Suppressor macrophage treated with lipopolysaccharide for 1 hour (primary cell): ENCODE measurements around the gene TMEM87B.
"Not testable (repeated sequence)": the region's sequence is repeated elsewhere in the genome, so short reads cannot be mapped to it uniquely, and the experiment has no call there.

ENCODE experiments used
- DNase-seq, 3 donors: peaks; one replicate each; pipeline ENCODE4 v3.0.0-alpha.2; 2020 to 2022

TMEM87B gene

DNA sequence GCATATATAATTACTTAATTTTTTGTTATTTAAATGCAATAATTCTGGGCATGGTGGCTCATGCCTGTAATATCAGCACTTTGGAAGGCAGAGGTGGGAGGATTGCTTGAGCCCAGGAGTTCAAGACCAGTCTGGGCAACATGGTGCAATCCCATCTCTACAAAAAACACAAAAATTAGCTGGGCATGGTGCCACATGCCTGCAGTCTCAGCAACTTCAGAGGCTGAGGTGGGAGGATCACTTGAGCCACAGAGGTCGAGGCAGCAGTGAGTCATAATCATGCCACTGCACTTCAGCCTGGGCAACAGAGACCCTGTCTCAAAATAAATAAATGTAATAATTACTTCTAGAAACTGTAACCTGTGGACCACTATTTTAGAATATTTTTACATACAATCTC, 21.5 kb upstream of the TMEM87B start:
- peak; percentile 60 to 70 (median 68) for DNase-seq

DNA sequence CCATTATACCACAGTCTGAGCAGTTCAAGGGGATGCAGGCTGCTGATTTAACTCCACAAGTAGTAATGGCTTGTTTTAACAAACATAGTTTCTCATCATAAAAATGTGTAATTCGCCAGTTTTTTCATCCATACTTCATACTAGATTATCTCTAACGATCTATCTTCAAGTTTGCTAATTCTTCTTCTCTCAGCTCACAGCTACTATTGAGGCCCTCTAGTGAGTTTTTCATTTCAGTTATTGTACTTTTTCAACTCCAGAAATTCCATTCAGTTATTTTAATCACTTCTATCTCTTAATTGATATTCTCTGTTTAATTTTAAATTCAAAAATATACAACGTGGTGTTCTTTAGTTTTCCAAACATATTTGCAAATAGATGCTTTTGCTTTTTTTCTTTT, 20.1 kb upstream of the TMEM87B start:
- no peak for DNase-seq

DNA sequence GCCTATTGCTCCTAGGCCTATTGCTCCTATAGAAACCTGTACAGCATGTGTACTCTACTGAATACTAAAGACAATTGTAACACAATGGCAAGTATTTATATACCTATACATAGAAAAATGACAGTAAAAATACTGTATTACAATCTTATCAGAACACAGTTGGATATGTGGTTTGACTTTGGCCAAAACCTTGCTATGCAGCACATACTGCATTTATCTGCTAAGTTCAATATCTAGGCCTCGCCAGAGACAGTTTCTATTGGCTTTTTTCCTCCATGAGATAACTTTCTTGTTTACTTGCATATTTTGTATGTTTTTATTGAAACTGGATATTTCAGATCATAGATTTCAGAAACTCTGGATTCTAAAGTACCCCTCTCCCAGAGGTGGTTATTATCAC, 19.3 kb upstream of the TMEM87B start:
- no peak for DNase-seq

DNA sequence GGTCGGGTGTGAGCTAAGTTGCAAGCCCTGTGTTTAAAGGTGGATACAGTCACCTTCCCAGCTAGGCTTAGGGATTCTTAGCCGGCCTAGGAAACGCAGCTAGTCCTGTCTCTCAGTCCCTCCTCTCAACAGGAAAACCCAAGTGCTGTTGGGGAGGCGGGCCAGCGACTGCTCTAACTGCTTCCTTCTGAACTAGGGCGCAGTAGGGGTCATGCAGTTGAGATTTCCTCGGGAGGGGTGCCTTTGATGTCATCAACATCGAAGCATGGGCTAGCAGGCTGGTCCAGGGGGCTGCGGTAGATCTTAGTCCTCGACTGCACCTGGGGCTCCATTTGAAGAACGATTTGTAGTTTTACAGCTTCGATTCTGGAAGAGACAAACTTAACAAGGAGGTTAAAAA, 15.5 kb upstream of the TMEM87B start:
- DNase-seq, result not testable (repeated sequence)

DNA sequence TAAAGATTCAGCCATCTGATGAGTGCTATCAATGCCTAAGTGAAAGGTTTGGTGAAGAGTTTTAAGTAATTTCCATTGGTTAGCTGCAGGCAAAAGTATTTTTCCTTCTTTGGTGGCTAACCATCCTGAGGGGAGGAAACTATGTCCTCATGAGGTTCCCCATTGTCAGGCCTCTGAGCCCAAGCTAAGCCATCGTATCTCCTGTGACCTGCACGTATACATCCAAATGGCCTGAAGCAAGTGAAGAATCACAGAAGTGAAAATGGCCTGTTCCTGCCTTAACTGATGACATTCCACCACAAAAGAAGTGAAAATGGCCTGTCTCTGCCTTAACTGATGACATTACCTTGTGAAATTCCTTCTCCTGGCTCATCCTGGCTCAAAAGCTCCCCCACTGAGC, 15.0 kb upstream of the TMEM87B start:
- not testable (repeated sequence) for DNase-seq

DNA sequence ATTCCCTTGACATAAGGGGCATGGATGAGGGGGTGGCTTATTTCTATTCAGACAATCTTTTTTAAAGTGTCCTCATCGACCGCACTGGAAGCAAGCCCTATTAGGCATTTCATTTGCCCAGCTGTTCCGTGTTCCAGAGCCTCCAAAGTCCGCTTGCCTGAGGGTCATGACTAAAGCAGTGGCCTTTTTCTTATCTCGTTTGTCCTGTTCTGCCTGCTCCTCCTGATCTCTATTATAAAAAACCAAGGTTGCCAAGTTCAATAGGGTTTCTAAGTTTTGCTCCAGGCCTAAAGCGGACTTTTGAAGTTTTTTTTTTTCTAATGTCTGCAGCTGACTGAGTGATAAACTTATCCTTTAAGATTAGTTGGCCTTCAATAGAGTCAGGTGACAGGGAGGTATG, 13.6 kb upstream of the TMEM87B start:
- DNase-seq, result not testable (repeated sequence)

DNA sequence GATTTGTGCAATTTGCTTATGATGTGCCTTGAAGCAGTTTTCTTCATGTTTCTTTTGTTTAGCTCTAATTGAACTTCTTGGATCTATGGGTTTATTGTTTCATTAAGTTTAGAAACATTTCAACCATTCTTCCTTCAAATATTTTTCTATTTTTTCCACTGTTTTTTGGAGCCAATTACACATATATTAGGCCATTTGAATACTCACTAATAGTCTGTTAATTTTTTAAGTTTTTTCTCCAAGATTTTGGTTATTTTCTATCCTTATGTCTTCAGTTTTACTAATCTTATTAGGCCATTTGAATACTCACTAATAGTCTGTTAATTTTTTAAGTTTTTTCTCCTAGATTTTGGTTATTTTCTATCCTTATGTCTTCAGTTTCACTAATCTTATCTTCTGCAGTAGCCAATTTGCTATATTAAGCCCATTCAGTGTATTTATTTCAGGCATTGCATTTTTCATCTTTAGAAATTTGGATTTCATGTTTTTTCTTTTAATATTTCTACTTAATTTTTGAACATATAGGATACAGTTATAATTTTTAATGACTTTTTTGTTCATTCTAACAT, 9.5 kb upstream of the TMEM87B start:
- no peak for DNase-seq

DNA sequence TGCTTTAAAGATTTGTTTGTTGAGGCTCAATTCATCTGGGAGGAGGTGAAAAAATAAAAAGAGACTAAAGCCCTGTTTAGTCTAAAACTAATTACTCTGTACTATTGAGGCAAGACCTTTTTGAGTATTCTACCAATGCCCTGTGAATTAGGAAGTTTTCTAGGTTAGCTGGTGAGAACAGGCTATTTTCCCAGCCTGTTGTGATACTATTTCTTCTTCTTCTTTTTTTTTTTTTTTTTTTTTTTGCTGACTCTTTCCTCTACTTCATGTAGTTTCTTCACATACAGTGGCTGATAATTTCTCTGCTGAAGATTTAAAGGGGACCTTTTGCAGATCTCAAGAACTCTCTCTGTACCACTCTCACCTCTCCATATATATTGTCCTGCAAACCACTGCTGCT, 8.8 kb upstream of the TMEM87B start:
- peak in 2 of 3 donors; percentile 32 to 54 for DNase-seq

DNA sequence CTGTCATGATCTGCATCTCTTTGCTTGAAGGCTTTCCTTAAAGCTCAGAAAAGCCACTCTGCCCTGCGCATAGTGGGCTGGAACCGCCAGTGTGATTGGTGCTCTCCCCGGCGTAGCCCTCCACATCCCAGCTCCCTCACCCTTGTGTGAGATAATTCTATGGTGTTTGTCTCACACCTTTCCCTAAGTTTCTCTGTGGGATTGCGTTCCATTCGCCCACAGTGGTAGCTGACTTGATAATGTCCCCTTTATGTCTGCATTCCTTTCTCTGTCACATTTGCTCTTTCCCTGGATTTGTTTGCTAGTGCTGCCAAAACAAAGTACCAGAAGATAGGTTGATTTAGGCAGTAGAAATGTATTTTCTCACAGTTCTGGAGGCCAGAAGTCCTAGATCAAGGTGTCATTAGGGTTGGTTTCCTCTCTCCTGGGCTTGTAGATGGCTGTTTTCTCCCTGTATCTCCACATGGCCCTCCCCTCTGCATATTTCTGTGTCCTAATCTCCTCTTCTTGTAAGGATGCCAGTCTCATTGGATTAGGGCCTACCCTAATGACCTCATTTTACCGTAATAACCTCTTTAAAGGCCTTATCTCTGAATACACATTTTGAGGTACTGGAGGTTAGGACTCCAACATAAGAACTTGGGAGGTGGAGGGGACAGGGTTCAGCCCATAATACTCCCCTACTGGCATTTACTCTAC, 7.4 kb upstream of the TMEM87B start:
- DNase-seq, result no peak

DNA sequence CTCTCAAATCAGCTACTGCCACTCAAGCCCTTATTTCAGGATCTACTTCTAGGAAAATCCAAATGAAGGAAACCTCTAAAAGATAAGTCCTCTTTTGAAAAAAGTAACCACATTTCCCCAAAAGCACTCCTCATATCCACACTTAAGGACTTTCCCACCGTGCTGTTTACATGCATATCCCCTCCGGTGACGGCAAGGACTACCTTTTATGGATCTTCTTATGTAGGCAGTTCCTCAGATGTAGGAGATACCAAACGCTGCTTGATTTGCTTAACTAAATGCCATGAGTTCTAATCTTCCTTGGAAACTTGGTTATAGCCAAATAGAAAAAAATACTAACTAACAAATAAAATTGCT, 6.9 kb upstream of the TMEM87B start:
- no peak for DNase-seq

DNA sequence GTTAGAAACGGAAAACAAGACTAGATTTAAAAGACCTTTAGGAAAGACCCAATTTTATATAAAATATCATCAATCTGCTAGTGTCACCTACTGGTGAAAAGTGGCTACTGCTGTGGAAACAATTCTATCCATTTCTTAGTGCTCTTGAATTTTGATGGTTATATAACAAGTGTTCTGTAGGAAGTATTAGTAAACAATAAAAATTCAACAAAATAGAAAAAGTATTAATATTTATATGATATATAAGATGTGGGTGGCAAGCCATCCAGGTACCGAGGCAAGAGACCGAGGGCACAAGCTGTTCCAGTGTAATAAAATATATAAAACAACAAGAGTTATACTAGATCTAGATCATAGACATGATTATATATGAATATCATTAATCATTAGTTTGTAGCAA, 6.2 kb upstream of the TMEM87B start:
- peak; percentile 60 to 82 (median 80) for DNase-seq

DNA sequence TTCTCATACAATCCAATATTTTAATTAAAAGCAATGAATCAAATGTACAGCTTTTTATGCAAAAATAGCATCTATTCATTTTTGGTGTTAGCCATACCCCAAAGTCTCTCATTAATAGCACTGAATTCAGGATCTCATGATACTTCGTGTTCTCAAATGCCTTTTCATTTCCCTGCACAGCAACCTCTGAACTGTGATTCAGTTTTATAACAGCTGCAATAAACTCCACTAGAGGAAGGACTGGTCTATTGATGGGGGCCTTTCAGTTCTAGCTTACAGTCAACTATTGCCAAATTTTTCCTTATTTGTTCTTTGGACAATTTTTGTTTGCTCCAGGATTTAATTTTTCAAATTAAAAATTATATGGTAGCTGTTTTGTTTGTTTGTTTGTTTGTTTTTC, 4.8 kb upstream of the TMEM87B start:
- no peak for DNase-seq

DNA sequence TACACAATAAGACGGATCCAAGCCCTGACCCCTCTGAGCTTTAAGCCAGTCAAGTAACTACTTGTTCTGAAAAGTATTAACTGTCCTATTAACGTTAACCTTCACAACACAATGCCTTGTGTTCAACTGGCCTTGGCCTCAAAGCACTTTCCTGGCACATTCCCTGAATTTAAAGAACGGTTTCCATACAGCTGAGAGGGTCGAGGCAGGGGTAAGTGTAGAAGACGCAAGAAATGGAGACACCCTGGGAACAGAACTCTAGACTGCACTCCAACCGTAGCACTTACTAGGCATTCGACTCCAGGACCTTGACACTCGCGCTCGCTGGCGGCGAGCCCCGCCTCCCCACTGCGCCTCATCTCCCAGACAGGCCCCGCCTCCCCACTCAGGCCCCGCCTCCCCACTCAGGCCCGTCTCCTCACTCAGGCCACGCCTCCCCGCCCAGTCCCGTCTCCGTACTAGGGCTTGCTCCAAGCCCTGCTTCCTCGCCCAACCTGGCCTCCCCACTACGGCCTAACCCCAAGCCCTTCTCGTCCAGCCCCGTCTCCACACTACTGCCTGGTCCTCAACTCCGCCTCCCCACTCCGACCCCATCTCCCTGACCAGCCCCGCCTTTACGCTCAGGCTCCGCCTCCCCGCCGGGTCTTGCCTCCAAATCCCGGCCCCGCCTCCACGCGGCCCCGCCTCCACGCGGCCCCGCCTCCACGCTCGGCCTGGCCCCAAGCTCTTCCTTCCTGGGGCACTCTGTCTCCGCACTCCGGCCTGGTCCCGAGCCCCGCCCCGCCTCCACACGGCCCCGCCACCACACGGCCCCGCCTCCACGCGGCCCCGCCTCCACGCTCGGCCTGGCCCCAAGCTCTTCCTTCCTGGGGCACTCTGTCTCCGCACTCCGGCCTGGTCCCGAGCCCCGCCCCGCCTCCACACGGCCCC, 887 bp upstream of the TMEM87B start:
- peak; percentile 97 to 99 (median 98) for DNase-seq

DNA sequence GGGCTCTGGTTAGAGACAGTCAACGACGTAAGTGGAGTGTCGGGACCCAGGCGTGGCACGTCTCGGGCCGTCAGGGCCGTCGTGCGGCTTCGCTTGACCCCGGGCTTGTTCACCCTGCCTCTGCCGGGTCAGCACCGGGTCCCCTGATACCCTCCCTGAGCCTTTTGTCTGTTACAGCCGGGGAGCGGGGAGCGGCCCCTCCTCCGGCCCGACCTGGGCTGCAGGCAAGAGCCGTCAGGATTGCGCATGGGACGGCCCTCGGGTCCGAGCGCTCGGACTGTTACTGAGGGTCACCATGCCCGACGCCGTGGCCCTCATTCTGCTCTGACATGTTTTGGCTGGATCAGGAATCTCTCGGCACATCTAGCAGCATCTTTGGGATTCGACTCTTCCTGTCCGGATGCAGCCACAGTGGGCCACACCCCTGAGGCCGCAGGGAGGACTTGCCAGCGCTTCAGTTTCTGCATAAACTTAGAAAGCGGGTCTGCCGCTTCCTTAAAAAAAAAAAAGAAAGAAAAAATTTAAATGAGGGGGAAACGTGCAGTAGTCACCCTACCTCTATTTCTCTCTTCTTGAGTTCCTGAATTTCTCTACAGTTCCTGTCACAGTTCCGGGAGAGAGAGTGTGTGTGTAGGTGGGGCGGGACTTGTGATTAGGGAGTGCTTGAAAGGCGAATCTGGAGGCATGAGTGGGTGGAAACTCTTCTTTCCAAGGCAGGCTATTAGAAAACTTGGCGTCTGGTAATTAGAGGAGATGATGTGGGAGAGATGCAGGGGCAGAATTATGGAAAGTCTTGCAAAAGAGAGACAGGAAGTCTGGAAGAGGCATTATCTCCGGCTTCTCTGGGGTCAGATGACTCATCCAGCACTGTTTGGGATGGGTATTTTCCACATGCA, 909 bp downstream of the TMEM87B start:
- peak; percentile 83 to 90 (median 86) for DNase-seq

DNA sequence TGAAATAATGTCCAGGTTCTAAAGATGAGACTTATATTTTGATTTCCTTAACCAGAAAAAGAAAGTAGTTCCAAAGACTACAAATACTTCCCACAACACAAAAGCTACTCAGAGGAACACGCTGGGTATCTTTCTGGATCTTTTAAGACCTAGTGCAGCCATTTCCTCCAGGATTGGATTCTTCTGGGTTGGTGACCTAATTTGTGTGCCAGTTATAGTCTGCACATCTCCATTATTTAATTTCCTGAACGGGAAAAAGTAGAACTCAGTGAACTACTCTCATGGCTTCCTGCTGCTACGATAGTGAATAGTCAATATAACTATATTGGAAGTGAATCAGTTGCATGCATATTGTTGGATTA, 1.5 kb downstream of the TMEM87B start:
- DNase-seq, result no peak

DNA sequence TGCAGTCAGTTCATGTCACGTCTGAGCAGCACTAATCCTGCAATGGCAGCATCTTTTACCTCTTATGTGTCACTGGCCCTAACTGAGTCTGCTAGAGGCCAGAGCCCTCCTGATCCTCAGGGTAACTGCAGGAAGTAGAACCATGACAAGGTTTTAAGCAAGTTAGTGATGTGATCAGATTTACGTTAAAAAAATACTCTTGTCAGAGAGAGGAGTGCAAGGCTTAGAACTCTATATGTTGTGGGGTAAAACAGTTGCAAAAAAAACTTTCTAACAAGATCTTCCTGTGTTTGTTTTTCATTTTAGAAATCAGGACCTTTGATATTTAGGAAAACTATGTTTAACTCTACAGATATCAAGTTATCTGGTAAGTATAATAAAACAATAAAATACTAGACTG, 4.6 kb downstream of the TMEM87B start:
- no peak for DNase-seq

DNA sequence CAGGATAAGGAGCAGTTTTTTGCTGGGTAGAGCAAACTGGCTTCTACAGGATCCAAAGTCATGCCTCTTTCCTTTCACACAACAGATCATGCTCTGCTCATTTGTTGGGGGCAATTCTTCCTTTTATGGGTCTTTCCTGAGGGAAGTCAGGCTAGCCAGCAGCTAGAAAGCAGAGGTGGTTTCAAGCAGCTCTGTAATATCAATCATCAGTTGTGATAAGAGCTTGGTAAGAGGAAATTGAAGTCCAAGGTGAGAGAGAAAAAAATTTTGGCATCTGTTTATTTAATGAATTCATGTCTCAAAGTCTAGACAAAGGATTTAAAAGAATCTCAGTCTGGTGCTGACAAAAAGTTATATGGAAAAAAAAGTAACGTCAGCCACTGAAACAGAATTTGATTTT, 6.2 kb downstream of the TMEM87B start:
- no peak for DNase-seq

DNA sequence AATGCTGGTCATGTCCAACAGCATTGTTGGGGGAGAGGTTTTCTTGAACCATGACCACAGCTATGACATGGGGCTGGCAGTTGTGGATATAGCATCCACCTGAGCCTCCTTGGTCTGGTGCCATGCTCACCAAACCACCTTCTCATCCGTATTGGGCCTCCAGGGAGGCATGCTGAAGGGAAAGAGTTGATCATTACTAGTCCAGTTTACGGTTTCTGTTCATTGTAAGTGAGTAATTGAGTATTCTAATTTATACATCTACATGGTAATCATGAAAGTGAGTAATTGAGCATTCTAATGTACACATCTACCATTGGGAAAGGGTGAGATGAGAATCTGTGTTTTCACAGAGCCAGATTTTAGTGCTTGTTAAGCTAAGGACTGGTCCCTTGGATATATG, 6.8 kb downstream of the TMEM87B start:
- DNase-seq, result no peak

DNA sequence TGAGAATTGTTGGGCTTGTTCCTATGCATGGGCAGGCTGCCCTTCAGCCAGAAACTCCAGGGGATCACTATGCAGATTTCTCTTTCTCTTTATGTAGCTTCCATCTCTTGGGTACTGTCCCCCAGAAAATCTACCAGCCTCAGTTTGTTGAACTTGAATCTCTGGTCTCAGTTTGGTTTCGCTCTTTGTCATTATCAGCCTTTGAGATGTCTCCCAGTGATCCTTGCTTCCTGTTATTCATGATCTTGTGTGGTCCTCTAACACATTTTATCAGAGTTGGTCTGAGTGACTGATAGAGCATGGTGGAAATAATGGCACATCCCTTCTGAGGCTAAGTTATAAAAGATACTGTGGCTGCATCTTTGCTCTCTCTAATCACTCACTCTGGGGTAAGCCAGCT, 7.8 kb downstream of the TMEM87B start:
- no peak for DNase-seq

DNA sequence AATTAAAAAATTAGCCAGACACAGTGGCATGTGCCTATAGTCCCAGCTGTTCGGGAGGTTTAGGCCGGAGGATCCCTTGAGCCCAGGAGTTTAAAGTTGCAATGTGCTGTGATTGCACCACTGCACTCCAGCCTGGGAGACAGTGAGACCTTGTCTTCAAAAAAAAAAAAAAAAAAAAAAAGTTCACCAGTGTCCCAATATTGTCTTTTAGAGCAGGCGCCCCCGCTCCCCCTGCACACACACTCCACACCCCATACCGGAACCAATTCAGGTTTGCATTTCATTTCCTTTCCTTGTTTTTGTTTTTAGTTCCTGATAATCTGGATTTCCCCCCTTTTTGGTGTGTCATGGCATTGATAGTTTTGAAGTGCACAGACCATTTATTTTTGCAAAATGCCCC, 10.4 kb downstream of the TMEM87B start:
- peak in 2 of 3 donors; percentile 10 to 31 for DNase-seq

DNA sequence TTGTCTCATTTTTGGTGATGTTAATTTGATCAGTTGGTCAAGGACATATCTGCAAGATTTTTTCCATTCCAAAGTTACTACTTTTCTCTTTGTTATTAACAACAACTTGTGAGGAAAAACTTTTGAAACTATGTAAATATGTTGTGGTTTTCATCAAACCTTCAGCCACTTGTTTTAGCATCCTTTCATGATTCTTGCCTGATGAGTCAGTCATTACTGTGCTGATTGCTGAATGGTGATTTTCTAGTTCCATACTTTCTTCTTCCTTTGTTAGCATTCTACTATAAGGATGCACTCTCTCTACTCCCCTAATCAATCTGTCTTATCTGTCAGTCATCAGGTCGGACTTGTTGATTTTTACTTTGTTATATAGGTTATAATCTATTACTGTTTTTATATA, 10.9 kb downstream of the TMEM87B start:
- DNase-seq, result peak in 1 of 3 donors; percentile 9

DNA sequence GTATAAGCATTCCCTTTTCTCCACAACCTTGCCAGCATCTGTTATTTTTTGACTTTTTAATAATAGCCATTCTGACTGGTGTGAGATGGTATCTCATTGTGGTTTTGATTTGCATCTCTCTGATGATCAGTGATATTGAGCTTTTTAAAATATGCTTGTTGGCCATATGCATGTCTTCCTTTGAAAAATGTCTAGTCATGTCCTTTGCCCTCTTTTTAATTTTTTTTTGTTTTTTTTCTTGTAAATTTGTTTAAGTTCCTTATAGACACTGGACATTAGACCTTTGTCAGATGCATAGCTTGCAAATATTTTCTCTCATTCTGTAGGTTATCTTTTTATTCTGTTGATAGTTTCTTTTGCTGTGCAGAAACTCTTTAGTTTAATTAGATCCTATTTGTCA, 14.7 kb downstream of the TMEM87B start:
- not testable (repeated sequence) for DNase-seq

DNA sequence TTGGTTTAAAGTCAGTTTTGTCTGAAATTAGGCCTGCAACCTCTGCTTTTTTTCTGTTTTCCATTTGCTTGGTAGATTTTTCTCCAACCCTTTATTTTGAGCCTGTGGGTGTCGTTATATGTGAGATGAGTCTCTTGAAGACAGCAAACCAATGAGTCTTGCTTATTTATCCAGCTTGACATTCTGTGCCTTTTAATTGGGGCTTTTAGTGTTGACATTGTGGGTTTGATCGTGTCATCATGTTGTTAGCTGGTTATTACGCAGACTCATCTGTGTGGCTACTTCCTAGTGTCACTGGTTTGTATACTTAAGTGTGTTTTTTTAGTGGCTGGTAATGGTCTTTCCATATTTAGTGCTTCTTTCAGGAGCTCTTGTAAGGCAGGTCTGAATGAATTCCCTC, 18.8 kb downstream of the TMEM87B start:
- DNase-seq, result peak; percentile 15 to 54 (median 38)
